K562 (cell line): ENCODE data around the gene KCNK2. TPM values are rescaled to one million over a fixed set of nuclear protein-coding genes. Genes with fewer than 3 reads are reported as not detected.

Experiments used
- ATAC-seq: fragments of 200-7000 bp; cut with Tn5 transposase; 3 replicates; pipeline ENCODE4 v1.9.1; 2020; ENCODE audit warnings: moderate library complexity
- BruUV-seq: library from RNA; stranded (reverse); fragments of 400-500 nt; replicated peaks from 2 replicates; lab custom pipeline; 2021; lab: Mats Ljungman, UMichigan
- CTCF ChIA-PET: fragments of 300-600 bp; formaldehyde crosslinking; extraction: SDS; loops from one replicate; lab custom pipeline; 2021; ENCODE audit warnings: low intra/inter-chr PET ratio; lab: Yijun Ruan, JAX
- POLR2A ChIA-PET: fragments of 300-600, 350-650 bp; sonication (Branson Sonifier 250); formaldehyde crosslinking; extraction: SDS; loops from one replicate; lab custom pipeline; 2021; ENCODE audit warnings: antibody characterized with exemption, inconsistent platforms; lab: Yijun Ruan, JAX
- DNase-seq, 4 experiments: peaks; one replicate each; pipeline versions ENCODE4 v3.0.0 to v3.0.0-alpha.2; 2011 to 2018; ENCODE audit warnings: low spot score in 3 of 4, mixed read lengths in 3 of 4; ENCODE audit errors: extremely low read depth in 1 of 4
- FAIRE-seq: peaks from 2 replicates; lab custom pipeline; 2011; peaks lifted over from hg19 to GRCh38; lab: Jason Lieb, UNC
- H2AFZ ChIP-seq: 2 replicates; pipeline ENCODE4 v1.6.0; 2011; ENCODE audit warnings: low read depth, low read length, control low read depth, inconsistent platforms
- H3K27ac ChIP-seq: fragments of 200-600 bp; 3 replicates; pipeline ENCODE4 v1.8.0; 2011; ENCODE audit warnings: low read depth, mild to moderate bottlenecking, control low read depth, inconsistent platforms, low read length, moderate library complexity, mixed read lengths; ENCODE audit errors: extremely low read depth
- H3K27me3 ChIP-seq, 2 experiments: fragments of 300-600 bp in 1 of 2; 2 replicates in 1 of 2; 3 replicates in 1 of 2; pipeline versions ENCODE4 v1.6.0 to v1.8.0; 2011; ENCODE audit warnings: inconsistent platforms in 2 of 2, low read length in 2 of 2, mild to moderate bottlenecking in 1 of 2, mixed read lengths in 1 of 2, moderate library complexity in 1 of 2; ENCODE audit not compliant: control insufficient read depth in 2 of 2, insufficient read depth in 2 of 2
- H3K36me3 ChIP-seq: fragments of 300-600 bp; 3 replicates; pipeline ENCODE4 v1.8.0; 2011; ENCODE audit warnings: mild to moderate bottlenecking, low read length, inconsistent platforms; ENCODE audit not compliant: control insufficient read depth, insufficient read depth
- H3K4me1 ChIP-seq, 2 experiments: fragments of 200-600 bp in 1 of 2; replicated peaks in 1 of 2; 2 replicates in 1 of 2; 3 replicates in 1 of 2; pipeline versions ENCODE4 v1.5.1 to v1.8.0; 2011; ENCODE audit warnings: inconsistent platforms in 2 of 2, low read length in 2 of 2, mild to moderate bottlenecking in 1 of 2, mixed read lengths in 1 of 2, moderate library complexity in 1 of 2; ENCODE audit not compliant: control insufficient read depth in 2 of 2, insufficient read depth in 2 of 2
- H3K4me2 ChIP-seq: 2 replicates; pipeline ENCODE4 v1.6.1; 2011; ENCODE audit warnings: low read length, control low read depth, inconsistent platforms, mixed read lengths; ENCODE audit not compliant: insufficient read depth
- H3K4me3 ChIP-seq: fragments of 200-600 bp; sonication (generic), shearing (Covaris generic); 2 replicates; pipeline ENCODE4 v1.5.1; 2016; ENCODE audit warnings: control low read depth, inconsistent platforms
- H3K79me2 ChIP-seq: fragments of 200-600 bp; 3 replicates; pipeline ENCODE4 v1.8.0; 2011; ENCODE audit warnings: low read length, inconsistent platforms; ENCODE audit not compliant: control insufficient read depth, insufficient read depth
- H3K9ac ChIP-seq, 2 experiments: 2 replicates each; pipeline versions ENCODE4 v1.6.0 to v1.6.1; 2011; ENCODE audit warnings: low read depth in 2 of 2, low read length in 2 of 2, control low read depth in 1 of 2, inconsistent platforms in 1 of 2, mild to moderate bottlenecking in 1 of 2, mixed read lengths in 1 of 2; ENCODE audit not compliant: insufficient read depth in 1 of 2
- H3K9me1 ChIP-seq: one replicate; pipeline ENCODE4 v1.6.0; 2011; ENCODE audit warnings: inconsistent platforms, mild to moderate bottlenecking, low read length, moderate library complexity; ENCODE audit not compliant: control insufficient read depth, insufficient read depth
- H3K9me3 ChIP-seq: replicated peaks from 2 replicates; pipeline ENCODE4 v1.5.1; 2011; ENCODE audit warnings: low read depth, low read length, inconsistent platforms; ENCODE audit not compliant: control insufficient read depth, insufficient read depth
- H4K20me1 ChIP-seq: replicated peaks from 2 replicates; pipeline ENCODE4 v1.6.1; 2011; ENCODE audit warnings: low read length, inconsistent platforms, mixed read lengths; ENCODE audit not compliant: control insufficient read depth, insufficient read depth
- MAFF ChIP-seq: IDR thresholded peaks from 2 replicates; pipeline ENCODE4 v1.6.1; 2012; ENCODE audit warnings: low read length, improper control_type of control experiment
- MAFG ChIP-seq: fragments of 450-650 bp; conservative IDR thresholded peaks from 2 replicates; pipeline ENCODE4 v1.6.1; 2016; ENCODE audit warnings: missing genetic modification characterization, missing compliant biosample characterization
- MXD1 ChIP-seq: fragments of 250-450 bp; sonication (Bioruptor Pico); IDR thresholded peaks from 2 replicates; pipeline ENCODE4 v1.8.0; 2021; ENCODE audit warnings: borderline replicate concordance, mild to moderate bottlenecking, moderate library complexity; ENCODE audit not compliant: poor library complexity, severe bottlenecking
- NFE2 ChIP-seq: IDR thresholded peaks from 2 replicates; pipeline ENCODE4 v1.6.1; 2014; ENCODE audit warnings: antibody characterized with exemption, low read depth
- ZNF280A ChIP-seq: fragments of 450-650 bp; IDR thresholded peaks from 2 replicates; pipeline ENCODE4 v1.6.1; 2018; ENCODE audit warnings: mild to moderate bottlenecking, low read depth; ENCODE audit not compliant: partially characterized antibody
- ZNF316 ChIP-seq: fragments of 450-650 bp; IDR thresholded peaks from 2 replicates; pipeline ENCODE4 v1.6.1; 2016
- in situ Hi-C: fragments of 300-500 bp; cut with MboI; formaldehyde crosslinking; loops from 4 replicates; pipeline ENCODE4 v1.15.0; 2018; ENCODE audit warnings: inconsistent platforms, mixed read lengths
- intact Hi-C: fragments of 100-400 bp; cut with micrococcal nuclease; formaldehyde crosslinking; loops from 2 replicates; pipeline ENCODE4 v1.14.2; 2022
- polyA plus RNA-seq, 8 experiments: library from polyadenylated mRNA; depleted of rRNA in 4 of 8; stranded (reverse) in 5 of 8; unstranded in 3 of 8; fragments of >200 nt; fragmentation: Nextera tagmentation in 2 of 8; fragmentation: Illumina TruSeq in 1 of 8; extraction: Ambion mirVana in 2 of 8; extraction: Trizol in 1 of 8; gene quantifications; 2 replicates each; pipeline versions ENCODE4 v1.2.1 to v1.2.3, GENCODE V29; 2011 to 2014; ENCODE audit warnings: inconsistent platforms in 1 of 8, missing spikeins in 1 of 8
- total RNA-seq, 7 experiments: library from RNA; depleted of rRNA in 6 of 7; stranded (reverse); fragments of >200 nt in 6 of 7; fragmentation: Illumina TruSeq in 2 of 7; extraction: Trizol in 2 of 7; gene quantifications; 2 replicates each; pipeline versions ENCODE4 v1.2.1 to v1.2.3, GENCODE V29; 2011 to 2021; ENCODE audit warnings: low replicate concordance in 1 of 7

The KCNK2 gene
- total and polyA plus RNA-seq, 9 of the 15 experiments (the other 6 are each of a cell fraction or from before 2014, with no cell fraction given) = 0.04 to 0.13 (median 0.05) TPM; not detected in 3

- no peak for FAIRE-seq
- ChIA-PET CTCF (no interaction called here), POLR2A (no interaction called here)
- Histone ChIP-seq H2AFZ (no peak overlapping the region), H3K27ac (no peak overlapping the region), H3K4me1 (no peaks in the 10 kb centered on the region), H3K4me3 (no peak overlapping the region), H3K9ac (no peak overlapping the region), H3K27me3 (no peaks in the 10 kb centered on the region), H4K20me1 (no peaks in the 10 kb centered on the region)
- no peak for DNase-seq
- in situ Hi-C loops (no loop called here), intact Hi-C loops (no loop called here)
- no peak for ATAC-seq
- no peak for TF ChIP-seq MXD1 (CRISPR knock-in tag)
- TF ChIP-seq MAFF = peak; percentile 40; the same call in 1 of the 2 replicates
- peak; percentile 28; the same call in 1 of the 2 replicates for TF ChIP-seq MAFG (tag)
- peak; percentile 55 for TF ChIP-seq NFE2
- TF ChIP-seq ZNF280A = no peak
- TF ChIP-seq ZNF316 = peak; percentile 36
- TF ChIP-seq, all 486 proteins: peak for 4
- Histone ChIP-seq H3K4me2 (no peak overlapping the region), H3K9me3 (no peaks in the 10 kb centered on the region), H3K79me2 (no peaks in the 10 kb centered on the region), H3K36me3 (no peaks in the 10 kb centered on the region), H3K9me1 (no peaks in the 10 kb centered on the region)
- BruUV-seq = no TSS peak
These were observed 46.0 kb downstream of the KCNK2 start for GRCh38 chr1:215128504-215128903.
